ENCODE data around the gene PDRG1.
"Not testable (repeated sequence)": the region's sequence is repeated elsewhere in the genome, so short reads cannot be mapped to it uniquely, and the experiment has no call there.

PDRG1 gene

GRCh38 chr20:31966991-31967655, 15.3 kb upstream of the PDRG1 start:
- no peak for DNase-seq

GRCh38 chr20:31963889-31964288, 12.0 kb upstream of the PDRG1 start:
- no peak for DNase-seq

- no peak for DNase-seq
Measured at GRCh38 chr20:31962761-31963160, 10.9 kb upstream of the PDRG1 start.

GRCh38 chr20:31956556-31957526, 5.0 kb upstream of the PDRG1 start:
- no peak for DNase-seq

GRCh38 chr20:31954500-31954899, 2.7 kb upstream of the PDRG1 start:
- no peak for DNase-seq

GRCh38 chr20:31953556-31954148, 1.8 kb upstream of the PDRG1 start:
- DNase-seq: no peak

GRCh38 chr20:31951203-31951529, 680 bp downstream of the PDRG1 start:
- DNase-seq: no peak

- DNase-seq: no peak
Measured at GRCh38 chr20:31949877-31950646, 1.8 kb downstream of the PDRG1 start.

- DNase-seq: no peak
Measured at GRCh38 chr20:31948008-31948407, 3.8 kb downstream of the PDRG1 start.

GRCh38 chr20:31945785-31946184, 6.1 kb downstream of the PDRG1 start:
- no peak for DNase-seq

- no peak for DNase-seq
Measured at GRCh38 chr20:31945319-31945718, 6.5 kb downstream of the PDRG1 start.

- DNase-seq: no peak
Measured at GRCh38 chr20:31943052-31943471, 8.8 kb downstream of the PDRG1 start.

- DNase-seq: no peak
Measured at GRCh38 chr20:31939661-31940060, 12.2 kb downstream of the PDRG1 start.

- DNase-seq: no peak
Measured at GRCh38 chr20:31937820-31938219, 14.0 kb downstream of the PDRG1 start.

- no peak for DNase-seq
Measured at GRCh38 chr20:31936420-31936819, 15.4 kb downstream of the PDRG1 start.

GRCh38 chr20:31934968-31935764, 16.7 kb downstream of the PDRG1 start:
- DNase-seq: no peak

- DNase-seq: no peak
Measured at GRCh38 chr20:31934491-31934890, 17.4 kb downstream of the PDRG1 start.

GRCh38 chr20:31933698-31934097, 18.1 kb downstream of the PDRG1 start:
- no peak for DNase-seq

- no peak for DNase-seq
Measured at GRCh38 chr20:31930779-31931178, 21.1 kb downstream of the PDRG1 start.

- not testable (repeated sequence) for DNase-seq
Measured at GRCh38 chr20:31929631-31930030, 22.2 kb downstream of the PDRG1 start.

- no peak for DNase-seq
Measured at GRCh38 chr20:31927627-31928159, 24.2 kb downstream of the PDRG1 start.

- no peak for DNase-seq
Measured at GRCh38 chr20:31926493-31926892, 25.4 kb downstream of the PDRG1 start.

Measured in activated CD4-positive, alpha-beta T cell treated with anti-CD3 and anti-CD28 coated beads for 4 hours (primary cell).